SK-N-MC (cell line): ENCODE results near the gene GPR132.

Experiments used
- DNase-seq: peaks from one replicate; pipeline ENCODE4 v3.0.0-alpha.2; 2011; ENCODE audit warnings: low read depth, low spot score
- H3K27ac ChIP-seq: fragments of 200-600 bp; sonication (generic); 2 replicates; pipeline ENCODE4 v1.5.1; 2016; ENCODE audit warnings: mixed run types
- H3K36me3 ChIP-seq: fragments of 200-600 bp; sonication (generic); 2 replicates; pipeline ENCODE4 v1.6.1; 2017; ENCODE audit warnings: antibody characterized with exemption, low read length, mixed read lengths; ENCODE audit not compliant: insufficient read depth
- H3K4me3 ChIP-seq: fragments of 200-600 bp; sonication (generic); 2 replicates; pipeline ENCODE4 v1.5.1; 2016
- H3K9ac ChIP-seq: fragments of 200-600 bp; sonication (generic); 2 replicates; pipeline ENCODE4 v1.8.0; 2017; ENCODE audit warnings: mixed run types, mixed read lengths; ENCODE audit not compliant: insufficient read length
- H3K9me3 ChIP-seq: fragments of 200-600 bp; sonication (generic); 2 replicates; pipeline ENCODE4 v1.6.1; 2017; ENCODE audit warnings: low read depth, mild to moderate bottlenecking, antibody characterized with exemption, low read length, moderate library complexity, mixed read lengths
- EZH2 ChIP-seq: fragments of 200-600 bp; sonication (generic); IDR thresholded peaks from one replicate; pipeline ENCODE4 v1.6.1; 2017; ENCODE audit warnings: antibody characterized with exemption
- FOXP2 ChIP-seq: optimal IDR thresholded peaks from 2 replicates; pipeline ENCODE3; 2011; ENCODE audit warnings: mild to moderate bottlenecking, moderate library complexity; ENCODE audit not compliant: insufficient read depth; ENCODE audit errors: extremely low read length, control extremely low read depth
- POLR2AphosphoS5 ChIP-seq: IDR thresholded peaks from 2 replicates; pipeline ENCODE4 v1.6.1; 2012; ENCODE audit warnings: mild to moderate bottlenecking, low read depth, low read length, borderline replicate concordance

The GPR132 gene

GRCh38 chr14:105100910-105101309 is 35.7 kb upstream of the GPR132 start:
- no peak overlapping the region for H3K4me3 ChIP-seq
- no peaks in the 10 kb centered on the region for H3K9me3 ChIP-seq
- no peak overlapping the region for H3K9ac ChIP-seq
- H3K36me3 ChIP-seq, result no peaks in the 10 kb centered on the region
- no peak overlapping the region for H3K27ac ChIP-seq
- no peak for DNase-seq
- no peak for TF ChIP-seq POLR2AphosphoS5

DNA sequence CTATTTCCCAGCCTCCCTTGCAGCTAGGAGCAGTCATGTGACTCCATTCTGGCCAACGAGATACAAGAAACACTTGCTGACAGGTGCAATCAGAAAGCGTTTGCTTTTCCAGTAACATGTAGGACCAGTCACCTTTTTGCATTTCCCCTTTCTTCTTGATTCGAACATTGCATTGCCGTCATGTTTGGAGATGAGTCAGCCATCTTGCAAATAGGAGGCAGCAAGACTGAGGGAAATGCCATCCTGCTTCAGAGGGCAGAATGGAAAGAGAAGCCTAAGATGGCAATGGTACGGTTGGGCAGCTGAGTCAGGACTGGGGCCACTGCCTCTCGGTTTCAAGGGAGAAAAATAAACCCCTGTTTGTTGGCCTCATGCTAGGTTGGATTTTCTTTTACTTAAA is 34.5 kb upstream of the GPR132 start:
- Histone ChIP-seq H3K9ac (no peak overlapping the region), H3K4me3 (no peak overlapping the region), H3K9me3 (no peaks in the 10 kb centered on the region), H3K36me3 (no peaks in the 10 kb centered on the region), H3K27ac (no peak overlapping the region)
- no peak for DNase-seq
- TF ChIP-seq FOXP2 (no peak), POLR2AphosphoS5 (no peak), EZH2 (no peak)

DNA sequence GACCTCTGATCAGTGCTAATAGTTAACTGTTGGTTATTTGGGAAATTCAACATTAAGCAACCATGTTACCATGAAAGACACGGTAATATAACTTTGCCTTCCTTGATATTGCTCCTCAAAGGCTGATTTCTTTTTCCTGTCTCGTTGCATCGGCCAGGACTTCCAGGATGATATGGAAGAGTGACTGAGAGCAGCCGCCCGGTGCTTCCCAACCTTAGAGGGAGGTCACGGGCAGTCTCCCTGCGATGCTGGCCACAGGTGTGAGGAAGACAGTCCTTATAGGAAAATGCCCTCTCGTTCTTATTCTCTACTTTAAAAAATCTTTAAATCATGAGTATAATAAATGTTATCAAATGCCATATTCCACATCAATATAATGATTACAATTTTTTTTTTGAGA is 33.1 kb upstream of the GPR132 start:
- H3K27ac ChIP-seq, result no peak overlapping the region
- DNase-seq, result no peak
- TF ChIP-seq FOXP2 (no peak), EZH2 (no peak)
- H3K9ac ChIP-seq, result no peak overlapping the region
- H3K36me3 ChIP-seq, result no peaks in the 10 kb centered on the region
- no peak overlapping the region for H3K4me3 ChIP-seq
- H3K9me3 ChIP-seq, result no peaks in the 10 kb centered on the region

DNA sequence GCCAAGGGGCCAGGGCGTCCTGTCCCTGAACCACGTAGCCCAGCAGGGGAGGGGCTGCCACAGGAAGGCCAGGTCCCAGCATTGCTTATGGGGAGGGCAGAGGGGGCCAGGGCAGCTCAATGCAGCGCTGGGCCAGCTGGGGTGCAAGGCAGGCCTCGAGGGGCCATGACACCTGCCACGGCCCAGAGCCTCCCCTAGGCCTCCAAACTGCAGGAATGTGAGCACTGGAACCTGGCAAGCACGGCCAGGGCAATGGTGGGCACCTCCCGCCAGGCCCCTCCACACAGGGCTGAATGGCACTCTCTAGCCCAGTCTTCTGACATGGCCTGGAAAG is 32.5 kb upstream of the GPR132 start:
- Histone ChIP-seq H3K4me3 (no peak overlapping the region), H3K9ac (no peak overlapping the region), H3K27ac (no peak overlapping the region), H3K9me3 (no peaks in the 10 kb centered on the region), H3K36me3 (no peaks in the 10 kb centered on the region)
- no peak for TF ChIP-seq FOXP2
- TF ChIP-seq EZH2, result no peak
- no peak for TF ChIP-seq POLR2AphosphoS5
- DNase-seq, result no peak

DNA sequence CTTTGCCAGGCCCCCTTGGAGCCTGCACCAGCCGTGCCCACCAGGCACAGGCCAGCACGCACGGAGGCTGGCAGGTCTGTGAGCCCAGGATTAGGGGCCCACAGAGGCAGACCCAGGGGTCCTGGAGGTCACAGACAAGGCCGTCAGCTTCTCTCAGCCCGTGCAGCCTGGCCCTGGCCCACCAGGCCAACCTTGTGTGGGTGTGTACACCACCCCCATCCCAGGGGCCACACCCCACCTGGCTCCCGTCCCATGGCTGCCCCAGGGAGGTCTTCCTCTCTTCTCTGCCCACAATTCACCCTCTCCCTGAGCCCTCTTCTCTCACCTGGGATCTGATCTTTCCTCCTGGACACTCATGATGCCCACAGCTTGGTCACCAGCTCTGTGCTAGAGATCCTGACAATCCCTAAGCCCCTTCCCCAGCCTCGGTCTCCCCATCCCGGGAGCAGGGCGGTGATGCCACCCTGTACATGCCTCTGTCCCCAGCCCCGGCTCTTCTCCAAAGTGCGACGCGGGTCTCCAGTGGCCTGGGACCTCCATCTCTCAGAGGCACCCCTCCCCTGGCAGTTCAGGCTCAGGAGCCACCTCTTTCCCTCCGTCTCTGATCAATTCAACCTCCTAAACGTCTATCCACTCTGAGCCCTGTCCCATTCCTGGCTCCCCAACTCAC is 31.1 kb upstream of the GPR132 start:
- TF ChIP-seq POLR2AphosphoS5 (no peak), FOXP2 (no peak), EZH2 (no peak)
- Histone ChIP-seq H3K9ac (no peak overlapping the region), H3K36me3 (no peaks in the 10 kb centered on the region), H3K27ac (no peak overlapping the region), H3K4me3 (no peak overlapping the region), H3K9me3 (no peaks in the 10 kb centered on the region)
- no peak for DNase-seq

DNA sequence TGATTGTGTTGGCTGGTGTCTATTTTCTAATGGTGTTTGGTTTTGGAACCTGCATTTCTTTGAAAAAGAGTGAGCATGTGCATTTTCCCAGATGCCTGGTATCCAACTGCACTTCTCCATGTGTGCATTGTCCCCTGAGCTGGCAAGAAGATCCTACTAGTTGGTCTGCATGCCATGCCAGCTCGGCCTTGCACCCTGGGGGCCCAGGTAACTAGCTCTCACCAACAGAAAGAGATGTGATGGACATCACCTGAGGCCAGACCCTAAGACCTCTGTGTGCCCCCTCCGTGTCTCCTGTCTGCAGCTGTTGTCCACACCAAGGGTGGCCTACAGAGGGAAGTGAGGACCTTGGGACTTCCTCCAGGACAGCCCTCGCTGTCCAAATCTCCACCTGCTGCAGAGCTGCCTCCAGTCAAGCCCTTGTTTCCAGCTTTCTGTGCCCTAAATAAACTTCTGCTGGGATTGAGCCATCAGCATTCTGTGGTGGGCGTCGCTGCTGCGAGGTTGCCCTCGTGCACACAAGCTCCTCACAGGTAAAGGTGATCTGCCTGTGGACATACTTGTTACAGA is 30.1 kb upstream of the GPR132 start:
- Histone ChIP-seq H3K9me3 (no peaks in the 10 kb centered on the region), H3K4me3 (no peak overlapping the region), H3K36me3 (no peaks in the 10 kb centered on the region), H3K9ac (no peak overlapping the region), H3K27ac (no peak overlapping the region)
- DNase-seq, result no peak
- no peak for TF ChIP-seq POLR2AphosphoS5

DNA sequence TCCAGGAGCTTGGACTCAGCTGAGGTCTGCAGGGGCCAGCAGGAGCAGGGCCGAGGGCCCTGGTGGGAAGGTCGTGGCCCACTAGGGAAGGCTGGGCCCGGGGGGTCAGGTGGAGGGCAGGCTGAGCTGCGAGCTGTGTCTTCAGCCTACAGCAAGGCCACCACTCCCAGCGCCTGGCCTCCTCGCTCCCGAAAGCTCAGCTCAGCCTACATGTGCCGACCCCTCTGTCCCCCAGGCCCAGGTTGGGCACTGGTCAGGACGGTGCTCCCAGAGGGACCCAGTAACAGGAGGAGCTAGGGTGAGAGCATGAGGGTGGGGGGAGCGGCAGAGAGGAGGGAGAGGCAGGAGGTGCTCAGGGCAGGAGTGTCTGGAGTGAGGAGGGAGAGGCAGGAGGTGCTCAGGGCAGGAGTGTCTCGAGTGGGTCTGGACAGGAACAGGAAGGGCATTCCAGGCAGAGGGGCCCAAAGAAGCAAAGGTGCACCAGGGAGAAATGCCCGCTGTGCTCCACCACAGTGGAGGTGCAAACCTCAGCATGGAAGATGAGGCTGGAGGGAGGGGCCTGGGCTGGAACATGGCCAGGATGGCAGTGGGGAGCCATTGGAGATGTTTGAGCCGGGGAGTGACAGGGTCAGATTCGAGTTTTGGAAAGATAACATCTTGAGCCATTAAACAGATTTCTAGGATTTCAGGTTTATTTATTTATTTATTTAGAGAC is 29.1 kb upstream of the GPR132 start:
- Histone ChIP-seq H3K4me3 (peak overlapping the region; percentile 92), H3K9me3 (no peaks in the 10 kb centered on the region), H3K27ac (no peak overlapping the region), H3K36me3 (no peaks in the 10 kb centered on the region), H3K9ac (no peak overlapping the region)
- no peak for DNase-seq
- TF ChIP-seq EZH2 (no peak), FOXP2 (no peak), POLR2AphosphoS5 (no peak)

GRCh38 chr14:105093431-105094192 is 28.4 kb upstream of the GPR132 start:
- no peaks in the 10 kb centered on the region for H3K36me3 ChIP-seq
- H3K9ac ChIP-seq, result peak overlapping the region; percentile 79
- no peaks in the 10 kb centered on the region for H3K9me3 ChIP-seq
- peak overlapping the region; percentile 92 for H3K4me3 ChIP-seq
- no peak for TF ChIP-seq EZH2
- TF ChIP-seq FOXP2, result no peak
- TF ChIP-seq POLR2AphosphoS5, result peak; percentile 58; the same call in 1 of the 2 replicates
- no peak for DNase-seq
- H3K27ac ChIP-seq, result no peak overlapping the region
